ENCODE data around the gene RRAS.
A peak's percentile ranks its signal among the peaks of the same experiment; 100 is the strongest.

Gene RRAS

DNA sequence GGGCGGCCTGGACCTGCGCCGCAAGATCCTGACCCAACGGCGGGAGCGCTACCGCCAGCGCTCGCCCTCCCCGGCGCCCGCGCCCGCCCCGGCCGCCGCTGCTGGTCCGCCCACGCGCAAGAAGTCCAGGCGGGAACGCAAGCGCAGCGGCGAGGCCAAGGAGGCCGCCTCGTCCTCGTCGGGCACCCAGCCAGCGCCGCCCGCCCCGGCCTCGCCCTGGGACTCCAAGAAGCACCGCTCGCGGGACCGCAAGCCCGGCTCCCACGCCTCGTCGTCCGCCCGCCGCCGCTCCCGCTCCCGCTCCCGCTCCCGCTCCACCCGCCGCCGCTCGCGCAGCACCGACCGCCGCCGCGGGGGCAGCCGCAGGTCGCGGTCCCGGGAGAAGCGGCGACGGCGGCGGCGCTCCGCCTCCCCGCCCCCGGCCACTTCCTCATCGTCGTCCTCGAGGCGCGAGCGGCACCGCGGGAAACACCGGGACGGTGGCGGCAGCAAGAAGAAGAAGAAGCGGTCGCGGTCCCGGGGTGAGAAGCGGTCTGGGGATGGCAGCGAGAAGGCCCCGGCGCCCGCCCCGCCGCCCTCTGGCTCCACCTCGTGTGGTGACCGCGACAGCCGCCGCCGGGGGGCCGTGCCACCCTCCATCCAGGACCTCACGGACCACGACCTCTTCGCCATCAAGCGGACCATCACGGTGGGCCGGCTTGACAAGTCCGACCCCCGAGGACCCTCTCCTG lies 12.0 kb upstream of the RRAS start:
- H3K27ac ChIP-seq, result no peak overlapping the region

DNA sequence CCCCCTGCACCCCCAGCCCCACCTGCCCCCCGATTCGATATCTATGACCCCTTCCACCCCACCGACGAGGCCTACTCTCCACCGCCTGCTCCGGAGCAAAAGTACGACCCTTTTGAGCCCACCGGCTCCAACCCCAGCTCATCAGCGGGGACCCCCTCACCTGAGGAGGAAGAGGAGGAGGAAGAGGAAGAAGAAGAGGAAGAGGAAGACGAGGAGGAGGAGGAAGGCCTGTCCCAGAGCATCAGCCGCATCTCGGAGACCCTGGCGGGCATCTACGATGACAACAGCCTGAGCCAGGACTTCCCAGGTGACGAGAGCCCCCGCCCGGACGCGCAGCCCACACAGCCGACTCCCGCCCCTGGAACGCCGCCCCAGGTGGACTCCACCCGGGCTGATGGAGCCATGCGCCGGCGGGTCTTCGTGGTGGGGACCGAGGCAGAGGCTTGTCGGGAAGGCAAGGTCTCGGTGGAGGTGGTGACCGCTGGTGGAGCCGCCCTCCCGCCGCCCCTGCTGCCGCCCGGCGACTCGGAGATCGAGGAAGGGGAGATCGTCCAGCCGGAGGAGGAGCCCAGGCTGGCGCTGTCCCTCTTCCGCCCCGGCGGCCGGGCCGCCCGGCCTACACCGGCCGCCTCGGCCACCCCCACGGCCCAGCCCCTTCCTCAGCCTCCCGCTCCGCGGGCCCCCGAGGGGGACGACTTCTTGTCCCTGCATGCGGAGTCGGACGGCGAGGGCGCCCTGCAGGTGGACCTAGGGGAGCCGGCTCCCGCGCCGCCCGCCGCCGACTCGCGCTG lies 11.3 kb upstream of the RRAS start:
- TF ChIP-seq, protein P1, sequence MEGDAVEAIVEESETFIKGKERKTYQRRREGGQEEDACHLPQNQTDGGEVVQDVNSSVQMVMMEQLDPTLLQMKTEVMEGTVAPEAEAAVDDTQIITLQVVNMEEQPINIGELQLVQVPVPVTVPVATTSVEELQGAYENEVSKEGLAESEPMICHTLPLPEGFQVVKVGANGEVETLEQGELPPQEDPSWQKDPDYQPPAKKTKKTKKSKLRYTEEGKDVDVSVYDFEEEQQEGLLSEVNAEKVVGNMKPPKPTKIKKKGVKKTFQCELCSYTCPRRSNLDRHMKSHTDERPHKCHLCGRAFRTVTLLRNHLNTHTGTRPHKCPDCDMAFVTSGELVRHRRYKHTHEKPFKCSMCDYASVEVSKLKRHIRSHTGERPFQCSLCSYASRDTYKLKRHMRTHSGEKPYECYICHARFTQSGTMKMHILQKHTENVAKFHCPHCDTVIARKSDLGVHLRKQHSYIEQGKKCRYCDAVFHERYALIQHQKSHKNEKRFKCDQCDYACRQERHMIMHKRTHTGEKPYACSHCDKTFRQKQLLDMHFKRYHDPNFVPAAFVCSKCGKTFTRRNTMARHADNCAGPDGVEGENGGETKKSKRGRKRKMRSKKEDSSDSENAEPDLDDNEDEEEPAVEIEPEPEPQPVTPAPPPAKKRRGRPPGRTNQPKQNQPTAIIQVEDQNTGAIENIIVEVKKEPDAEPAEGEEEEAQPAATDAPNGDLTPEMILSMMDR (conservative IDR thresholded peaks at IDR 0.05), result no peak
- H3K27ac ChIP-seq, result no peak overlapping the region

More for the DNA sequence above, 12.0 kb upstream of the RRAS start:
- TF ChIP-seq, protein P1 (conservative IDR thresholded peaks at IDR 0.05), result no peak

DNA sequence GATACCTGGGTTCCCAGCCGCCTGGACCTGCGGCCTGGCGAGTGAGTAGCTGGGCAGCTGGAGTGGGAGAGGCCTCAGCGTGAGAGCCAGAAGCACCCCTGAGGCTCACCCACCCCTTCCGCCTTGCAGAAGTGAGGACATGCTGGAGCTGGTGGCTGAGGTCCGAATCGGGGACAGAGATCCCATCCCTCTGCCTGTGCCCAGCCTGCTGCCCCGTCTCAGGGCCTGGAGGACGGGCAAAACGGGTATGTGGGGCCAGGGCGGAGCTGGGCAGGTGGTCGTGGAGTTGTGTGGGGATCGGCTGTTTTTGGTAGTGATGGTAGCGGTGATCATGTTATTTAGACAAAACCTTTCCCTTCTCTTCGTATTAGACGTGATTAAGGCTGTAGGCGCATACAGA lies 6.6 kb upstream of the RRAS start:
- H3K27ac ChIP-seq, result no peak overlapping the region; the same call in 1 of the 2 replicates
- TF ChIP-seq, protein P1 (conservative IDR thresholded peaks at IDR 0.05), result no peak

DNA sequence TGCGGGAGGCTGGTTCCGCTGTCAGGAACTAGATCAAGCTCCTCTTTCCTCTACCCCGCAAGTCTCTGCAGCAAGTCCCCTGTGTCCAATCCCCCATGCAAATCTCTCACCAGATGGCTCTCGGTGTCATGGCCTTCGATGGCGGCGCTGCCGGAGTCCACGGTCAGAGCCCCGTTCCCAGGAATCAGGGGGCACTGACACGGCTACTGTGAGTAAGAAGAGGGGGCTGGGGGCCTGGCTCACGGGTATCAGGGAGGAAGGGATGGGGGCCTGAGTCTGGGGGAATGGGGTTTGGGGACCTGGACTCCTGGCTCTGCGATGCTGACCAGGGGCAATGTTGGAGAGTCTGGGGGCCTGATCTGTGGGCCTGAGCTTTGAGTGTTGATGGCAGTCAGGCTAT lies 6.1 kb upstream of the RRAS start:
- TF ChIP-seq, protein P1 (conservative IDR thresholded peaks at IDR 0.05), result no peak
- H3K27ac ChIP-seq, result peak overlapping the region; percentile 5; the same call in 1 of the 2 replicates

DNA sequence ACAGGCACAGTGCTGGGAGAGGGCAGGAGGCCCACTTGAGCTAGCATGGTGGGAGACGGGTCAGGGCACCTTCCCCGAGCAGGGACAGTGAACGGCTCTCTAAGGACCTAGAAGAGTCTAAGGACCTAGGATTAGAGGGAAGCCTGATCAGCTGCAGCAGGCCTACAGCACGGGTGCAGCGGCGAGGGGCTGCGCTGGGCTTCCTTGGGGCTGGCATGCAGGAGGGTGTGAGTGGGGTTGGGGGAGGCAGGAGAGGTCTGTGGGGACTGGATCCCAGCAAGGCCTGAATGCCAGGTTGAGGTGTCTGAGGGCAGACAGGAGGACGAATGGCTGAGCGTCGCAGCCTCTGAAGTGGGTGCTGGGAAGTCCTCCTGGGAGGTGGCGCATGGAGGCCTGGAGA lies 5.6 kb upstream of the RRAS start:
- peak overlapping the region; percentile 5; the same call in 1 of the 2 replicates for H3K27ac ChIP-seq
- TF ChIP-seq, protein P1 (conservative IDR thresholded peaks at IDR 0.05), result no peak

- TF ChIP-seq, protein P1 (conservative IDR thresholded peaks at IDR 0.05), result no peak
- H3K27ac ChIP-seq, result peak overlapping the region; percentile 95; the same call in 1 of the 2 replicates
These were observed 3.5 kb upstream of the RRAS start for GRCh38 chr19:49643466-49643865.

DNA sequence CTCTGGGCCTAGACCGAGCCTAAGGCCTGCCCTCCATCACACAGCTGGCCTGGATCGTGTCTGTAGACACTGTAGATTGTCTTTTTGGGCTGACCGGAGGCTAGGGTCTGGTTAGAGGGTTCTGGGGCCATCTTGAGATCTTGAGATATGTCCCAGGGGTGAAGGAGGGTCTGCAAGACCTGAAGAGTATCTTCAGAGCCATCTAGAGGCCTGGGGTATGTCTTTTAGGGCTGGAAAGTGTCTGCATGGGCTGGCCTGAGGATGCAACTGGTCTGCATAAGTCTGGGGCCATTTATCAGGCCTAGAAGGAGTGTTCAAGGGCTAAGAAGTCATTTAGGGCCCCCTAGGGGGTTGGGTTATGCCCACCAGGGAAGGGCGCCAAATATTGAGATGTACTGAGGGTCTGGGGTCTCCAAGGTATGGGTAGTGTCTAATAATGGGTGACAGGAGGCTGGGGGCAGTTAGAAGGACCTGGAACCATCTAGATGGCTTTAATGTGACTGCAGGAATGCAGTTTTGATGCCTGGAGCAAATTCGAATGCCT lies 2.6 kb upstream of the RRAS start:
- peak overlapping the region; percentile 95 for H3K27ac ChIP-seq

More for the DNA sequence above, 2.6 kb upstream of the RRAS start:
- TF ChIP-seq, protein P1 (conservative IDR thresholded peaks at IDR 0.05), result no peak
